Mucosa of descending colon (tissue), 3 donors: ENCODE results near the gene EYA3. TPM values are rescaled to one million over a fixed set of nuclear protein-coding genes. Genes with fewer than 3 reads are reported as not detected.

ENCODE experiments used
- ATAC-seq: fragments of 200-7000 bp; cut with Tn5 transposase; one replicate; pipeline ENCODE4 v1.9.1; 2020; ENCODE audit warnings: mild to moderate bottlenecking, moderate library complexity
- DNase-seq, 3 donors: peaks; one replicate each; pipeline ENCODE4 v3.0.0-alpha.2; 2020
- H3K36me3 ChIP-seq: fragments of 200-600 bp; one replicate; pipeline ENCODE4 v1.8.0; 2021; ENCODE audit warnings: low read depth, mild to moderate bottlenecking
- H3K4me1 ChIP-seq: fragments of 200-600 bp; one replicate; pipeline ENCODE4 v1.8.0; 2021; ENCODE audit warnings: low read depth, mild to moderate bottlenecking
- H3K4me3 ChIP-seq: fragments of 200-600 bp; one replicate; pipeline ENCODE4 v1.8.0; 2021; ENCODE audit warnings: mild to moderate bottlenecking
- H3K9me3 ChIP-seq: fragments of 200-600 bp; one replicate; pipeline ENCODE4 v1.8.0; 2021; ENCODE audit warnings: mild to moderate bottlenecking
- CTCF ChIP-seq: fragments of 200-600 bp; IDR thresholded peaks from one replicate; pipeline ENCODE4 v1.8.0; 2022; ENCODE audit warnings: antibody characterized with exemption, mild to moderate bottlenecking
- intact Hi-C, 2 donors: fragments of 100-400 bp; cut with DNase I in 1 of 2; cut with micrococcal nuclease in 1 of 2; formaldehyde crosslinking; loops; one replicate each; pipeline versions ENCODE4 v1.11.0 to v1.11.1; 2022; cut with DNase I, micrococcal nuclease
- total RNA-seq, 3 donors: library from RNA; stranded (reverse); fragmentation: NEBNext Ultra II Directional in 2 of 3; extraction: Animal tissue kit (Norgen Biotek cat#: 25700) in 2 of 3; gene quantifications; one replicate each; pipeline versions ENCODE4 v1.2.1 to v1.2.4, GENCODE V29; 2021 to 2023
- donor health status: DM: no; HTN: no; CAD: no; lungs with moderate emphysema.
- donor health status: DM: no; HTN: no; CAD: no.
- donor health status: DM: no; HTN: yes; CAD: no.

The EYA3 gene
- total RNA-seq, 3 donors from 2014 or later = 19.2 to 22.8 (median 19.9) TPM

DNA sequence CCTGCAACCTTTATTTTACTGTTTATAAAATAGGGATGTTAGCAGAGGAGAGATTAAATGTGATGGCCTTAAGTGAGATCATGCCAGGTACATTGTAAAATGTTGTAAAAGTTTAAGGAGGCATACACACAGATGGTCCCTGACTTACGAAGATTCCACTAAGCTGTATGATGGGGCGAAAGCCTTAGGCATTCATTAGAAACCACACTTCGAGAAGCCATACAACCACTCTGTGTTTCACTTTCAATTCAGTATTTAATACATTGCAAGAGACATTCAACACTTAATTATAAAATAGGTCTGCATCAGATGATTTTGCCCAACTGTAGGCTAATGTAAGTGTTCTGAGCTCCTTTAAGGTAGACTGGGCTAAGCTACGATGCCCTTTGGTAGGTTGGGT is 149.9 kb downstream of the EYA3 start:
- DNase-seq = no peak
- H3K36me3 ChIP-seq = no peaks in the 10 kb centered on the region
- H3K4me1 ChIP-seq = peaks cover 4% of the 10 kb centered on the region
- no peak for TF ChIP-seq CTCF
- H3K9me3 ChIP-seq = no peaks in the 10 kb centered on the region
- H3K4me3 ChIP-seq = no peak overlapping the region
- intact Hi-C loops = no loop called here
- ATAC-seq = no peak

- intact Hi-C loops = no loop called here
- H3K36me3 ChIP-seq = no peaks in the 10 kb centered on the region
- H3K9me3 ChIP-seq = no peaks in the 10 kb centered on the region
- peaks cover 4% of the 10 kb centered on the region for H3K4me1 ChIP-seq
- TF ChIP-seq CTCF = no peak
- no peak overlapping the region for H3K4me3 ChIP-seq
- ATAC-seq (no peak), DNase-seq (peak in 1 of 3 donors; percentile 4)
These were observed 150.9 kb downstream of the EYA3 start for GRCh38 chr1:27937524-27937836.

GRCh38 chr1:27936370-27936769 is 152.0 kb downstream of the EYA3 start:
- Histone ChIP-seq H3K9me3 (no peaks in the 10 kb centered on the region), H3K4me3 (no peak overlapping the region), H3K36me3 (no peaks in the 10 kb centered on the region), H3K4me1 (peaks cover 4% of the 10 kb centered on the region)
- no peak for TF ChIP-seq CTCF
- ATAC-seq (no peak), DNase-seq (peak in 1 of 3 donors; percentile 3)
- intact Hi-C loops = no loop called here

GRCh38 chr1:27935721-27936120 is 152.7 kb downstream of the EYA3 start:
- intact Hi-C loops = no loop called here
- no peak for TF ChIP-seq CTCF
- Histone ChIP-seq H3K36me3 (no peaks in the 10 kb centered on the region), H3K9me3 (no peaks in the 10 kb centered on the region), H3K4me3 (no peak overlapping the region), H3K4me1 (peaks cover 4% of the 10 kb centered on the region)
- DNase-seq (peak in 2 of 3 donors; percentile 44 to 45), ATAC-seq (peak; percentile 18)

- ATAC-seq (peak; percentile 97), DNase-seq (peak; percentile 69 to 83 (median 82))
- H3K9me3 ChIP-seq = no peaks in the 10 kb centered on the region
- H3K4me3 ChIP-seq = peak within 1 kb of the TSS; percentile 9
- intact Hi-C loops = no loop called here
- H3K4me1 ChIP-seq = peaks cover 4% of the 10 kb centered on the region
- TF ChIP-seq CTCF = peak; percentile 18
- no peaks in the 10 kb centered on the region for H3K36me3 ChIP-seq
These were observed 153.4 kb downstream of the EYA3 start, which contains the start of gene SMPDL3B for GRCh38 chr1:27934818-27935549. TSS of gene SMPDL3B (plus strand) at chr1:27935000. CDS start at chr1:27935184, 184 bp downstream.
